IMR-90 (cell line): ENCODE results near the gene RPS29. TPM values are rescaled to one million over a fixed set of nuclear protein-coding genes. Genes with fewer than 3 reads are reported as not detected.

Experiments used
- ATAC-seq: fragments of 200-7000 bp; cut with Tn5 transposase; 2 replicates; pipeline ENCODE4 v1.9.1; 2020; ENCODE audit warnings: low read depth, mild to moderate bottlenecking, moderate library complexity
- BruUV-seq: library from RNA; stranded (reverse); fragments of 400-500 nt; replicated peaks from 2 replicates; lab custom pipeline; 2021; lab: Mats Ljungman, UMichigan
- CTCF ChIA-PET: fragments of 300-600 bp; formaldehyde crosslinking; extraction: SDS; loops from one replicate; lab custom pipeline; 2021; ENCODE audit warnings: antibody characterized with exemption; lab: Yijun Ruan, JAX
- POLR2A ChIA-PET: fragments of 300-600 bp; sonication (Branson Sonifier 250); formaldehyde crosslinking; loops from one replicate; lab custom pipeline; 2022; ENCODE audit warnings: antibody characterized with exemption; ENCODE audit not compliant: unreplicated experiment; lab: Charles Lee
- DNase-seq: peaks from one replicate; pipeline ENCODE4 v3.0.0; 2013
- H2AFZ ChIP-seq: replicated peaks from 2 replicates; pipeline ENCODE3; 2013; ENCODE audit warnings: low read length, mild to moderate bottlenecking; ENCODE audit not compliant: poor library complexity
- H2AK5ac ChIP-seq: 2 replicates; pipeline ENCODE4 v1.6.1; 2013; ENCODE audit warnings: low read depth, low read length, inconsistent platforms
- H2AK9ac ChIP-seq: replicated peaks from 2 replicates; pipeline ENCODE3; 2013; ENCODE audit warnings: mild to moderate bottlenecking, low read depth, low read length, moderate library complexity; ENCODE audit not compliant: poor library complexity
- H2BK120ac ChIP-seq: 2 replicates; pipeline ENCODE4 v1.6.1; 2013; ENCODE audit warnings: low read depth, low read length, inconsistent platforms
- H2BK15ac ChIP-seq: 3 replicates; pipeline ENCODE4 v1.6.1; 2013; ENCODE audit warnings: low read depth, low read length, inconsistent platforms
- H2BK20ac ChIP-seq: 2 replicates; pipeline ENCODE4 v1.6.1; 2013; ENCODE audit warnings: low read depth, mild to moderate bottlenecking, inconsistent platforms, low read length, moderate library complexity
- H2BK5ac ChIP-seq: 2 replicates; pipeline ENCODE4 v1.6.1; 2013; ENCODE audit warnings: mild to moderate bottlenecking, low read depth, low read length, inconsistent platforms; ENCODE audit not compliant: poor library complexity, severe bottlenecking
- H3K14ac ChIP-seq: replicated peaks from 2 replicates; pipeline ENCODE4 v1.6.1; 2013; ENCODE audit warnings: low read depth, low read length, inconsistent platforms
- H3K18ac ChIP-seq: 2 replicates; pipeline ENCODE4 v1.6.1; 2013; ENCODE audit warnings: low read depth, low read length, control low read depth
- H3K23ac ChIP-seq: 2 replicates; pipeline ENCODE4 v1.6.1; 2013; ENCODE audit warnings: low read depth, low read length, inconsistent platforms
- H3K27ac ChIP-seq: 2 replicates; pipeline ENCODE4 v1.5.1; 2013; ENCODE audit warnings: mild to moderate bottlenecking, control low read depth, low read length; ENCODE audit not compliant: insufficient read depth
- H3K27me3 ChIP-seq: 2 replicates; pipeline ENCODE4 v1.6.1; 2013; ENCODE audit warnings: low read length; ENCODE audit not compliant: control insufficient read depth, insufficient read depth
- H3K36me3 ChIP-seq: 2 replicates; pipeline ENCODE4 v1.6.1; 2013; ENCODE audit warnings: low read length, mixed read lengths; ENCODE audit not compliant: control insufficient read depth, insufficient read depth
- H3K4ac ChIP-seq: 2 replicates; pipeline ENCODE4 v1.6.1; 2013; ENCODE audit warnings: low read depth, low read length, inconsistent platforms
- H3K4me1 ChIP-seq: 2 replicates; pipeline ENCODE4 v1.6.1; 2013; ENCODE audit warnings: low read length, mixed read lengths; ENCODE audit not compliant: control insufficient read depth, insufficient read depth
- H3K4me2 ChIP-seq: 2 replicates; pipeline ENCODE4 v1.6.1; 2013; ENCODE audit warnings: low read depth, mild to moderate bottlenecking, control low read depth, low read length, moderate library complexity
- H3K4me3 ChIP-seq: 2 replicates; pipeline ENCODE4 v1.5.1; 2013; ENCODE audit warnings: low read depth, mild to moderate bottlenecking, control low read depth, low read length, moderate library complexity; ENCODE audit not compliant: insufficient read depth
- H3K56ac ChIP-seq: 2 replicates; pipeline ENCODE4 v1.6.1; 2013; ENCODE audit warnings: low read length, inconsistent platforms; ENCODE audit not compliant: insufficient read depth; ENCODE audit errors: extremely low read depth
- H3K79me1 ChIP-seq, 2 experiments: 2 replicates each; pipeline ENCODE4 v1.6.1; 2013; ENCODE audit warnings: low read length in 2 of 2, inconsistent platforms in 1 of 2, low read depth in 1 of 2
- H3K9ac ChIP-seq: 2 replicates; pipeline ENCODE4 v1.6.1; 2013; ENCODE audit warnings: low read depth, low read length, control low read depth
- H3K9me1 ChIP-seq: 2 replicates; pipeline ENCODE4 v1.6.1; 2013; ENCODE audit warnings: low read length, inconsistent platforms; ENCODE audit not compliant: insufficient read depth
- H3K9me3 ChIP-seq: 2 replicates; pipeline ENCODE4 v1.6.1; 2013; ENCODE audit warnings: low read length; ENCODE audit not compliant: control insufficient read depth, insufficient read depth
- H4K20me1 ChIP-seq: 2 replicates; pipeline ENCODE4 v1.6.1; 2013; ENCODE audit warnings: low read length, inconsistent platforms; ENCODE audit not compliant: insufficient read depth
- H4K5ac ChIP-seq: 2 replicates; pipeline ENCODE4 v1.6.1; 2013; ENCODE audit warnings: mild to moderate bottlenecking, low read depth, low read length, control low read depth
- H4K8ac ChIP-seq, 2 experiments: 2 replicates each; pipeline ENCODE4 v1.6.1; 2013; ENCODE audit warnings: low read depth in 2 of 2, low read length in 2 of 2, control low read depth in 1 of 2, inconsistent platforms in 1 of 2
- H4K91ac ChIP-seq: 2 replicates; pipeline ENCODE4 v1.6.1; 2013; ENCODE audit warnings: low read depth, low read length, inconsistent platforms; ENCODE audit not compliant: insufficient read depth
- BHLHE40 ChIP-seq: fragments of 150-350 bp; IDR thresholded peaks from 2 replicates; pipeline ENCODE4 v1.6.1; 2016; ENCODE audit warnings: mild to moderate bottlenecking, low read depth, low read length
- CEBPB ChIP-seq: IDR thresholded peaks from 2 replicates; pipeline ENCODE4 v1.6.1; 2012; ENCODE audit warnings: low read depth, low read length, improper control_type of control experiment
- CHD1 ChIP-seq: IDR thresholded peaks from 2 replicates; pipeline ENCODE4 v1.6.1; 2012; ENCODE audit warnings: low read depth, low read length, improper control_type of control experiment
- MAFK ChIP-seq: IDR thresholded peaks from 2 replicates; pipeline ENCODE4 v1.6.1; 2012; ENCODE audit warnings: low read depth, low read length, improper control_type of control experiment
- MAZ ChIP-seq: IDR thresholded peaks from 2 replicates; pipeline ENCODE4 v1.6.1; 2012; ENCODE audit warnings: low read depth, mild to moderate bottlenecking, low read length, improper control_type of control experiment, moderate library complexity, borderline replicate concordance
- MXI1 ChIP-seq: IDR thresholded peaks from 2 replicates; pipeline ENCODE4 v1.6.1; 2012; ENCODE audit warnings: low read depth, mild to moderate bottlenecking, low read length, moderate library complexity, borderline replicate concordance
- NFE2L2 ChIP-seq: fragments of 150-350 bp; IDR thresholded peaks from 2 replicates; pipeline ENCODE4 v1.6.1; 2016; ENCODE audit warnings: low read depth, mild to moderate bottlenecking, low read length
- POLR2A ChIP-seq: IDR thresholded peaks from 2 replicates; pipeline ENCODE4 v1.6.1; 2012; ENCODE audit warnings: mild to moderate bottlenecking, low read depth, low read length
- RAD21 ChIP-seq: IDR thresholded peaks from 2 replicates; pipeline ENCODE4 v1.6.1; 2012; ENCODE audit warnings: low read length, improper control_type of control experiment
- RCOR1 ChIP-seq: IDR thresholded peaks from 2 replicates; pipeline ENCODE4 v1.6.1; 2012; ENCODE audit warnings: mild to moderate bottlenecking, low read length, improper control_type of control experiment; ENCODE audit not compliant: insufficient replicate concordance
- RFX5 ChIP-seq: IDR thresholded peaks from 2 replicates; pipeline ENCODE4 v1.8.0; 2012; ENCODE audit warnings: low read depth, mild to moderate bottlenecking, low read length, moderate library complexity
- SMC3 ChIP-seq: fragments of 150-350 bp; IDR thresholded peaks from 2 replicates; pipeline ENCODE4 v1.6.1; 2016; ENCODE audit warnings: low read depth, mild to moderate bottlenecking, antibody characterized with exemption, low read length, moderate library complexity
- WGBS, 2 experiments: methylation state at CpG; one replicate each; pipeline versions ENCODE4 v1.1.5 to v1.1.7; 2013; ENCODE audit warnings: missing lambda C conversion rate in 2 of 2; ENCODE audit not compliant: insufficient read length in 1 of 2; ENCODE audit errors: extremely low coverage in 2 of 2; 5-methylcytosine and 5-hydroxymethylcytosine counted together
- dilution Hi-C: fragments of 300-500 bp; cut with HindIII; formaldehyde crosslinking; loops from one replicate; pipeline ENCODE4 v1.14.3; 2018; ENCODE audit warnings: low sequenced_read_pairs; ENCODE audit not compliant: unreplicated experiment
- in situ Hi-C: fragments of 300-500 bp; cut with MboI; formaldehyde crosslinking; loops from 3 replicates; pipeline ENCODE4 v1.14.3; 2019; ENCODE audit warnings: low sequenced_read_pairs, inconsistent platforms, mixed read lengths
- intact Hi-C: fragments of 100-400 bp; cut with micrococcal nuclease; formaldehyde crosslinking; loops from 2 replicates; pipeline ENCODE4 v1.10.0; 2022
- polyA plus RNA-seq, 3 experiments: library from polyadenylated mRNA; depleted of rRNA; stranded (reverse); fragments of >200 nt; gene quantifications; 2 replicates each; pipeline ENCODE4 v1.2.3, GENCODE V29; 2012; ENCODE audit warnings: low replicate concordance in 1 of 3
- total RNA-seq: library from RNA; depleted of rRNA; stranded (reverse); fragments of >200 nt; gene quantifications from 2 replicates; pipeline ENCODE4 v1.2.3, GENCODE V29; 2012
- TF ChIP-seq, protein P1 (sequence below): conservative IDR thresholded peaks from 2 replicates; pipeline ENCODE4 v1.5.1; 2012; ENCODE audit warnings: mild to moderate bottlenecking, low read depth, low read length, improper control_type of control experiment
- TF ChIP-seq, protein P2 (sequence below): fragments of 150-350 bp; IDR thresholded peaks from 2 replicates; pipeline ENCODE4 v1.6.1; 2017; ENCODE audit warnings: mild to moderate bottlenecking, antibody characterized with exemption, low read length, low read depth
- TF ChIP-seq, protein P3 (sequence below): fragments of 150-350 bp; IDR thresholded peaks from 2 replicates; pipeline ENCODE4 v1.6.1; 2016; ENCODE audit warnings: low read depth, mild to moderate bottlenecking, low read length, moderate library complexity, borderline replicate concordance

Gene RPS29
- total and polyA plus RNA-seq, 2 of the 4 experiments (the other 2 are of a cell fraction), result 318 to 10,393 TPM

- Histone ChIP-seq H3K36me3 (no peaks in the 10 kb centered on the region), H3K4me1 (no peaks in the 10 kb centered on the region), H3K9ac (no peak overlapping the region), H3K56ac (no peak overlapping the region), H2AK9ac (no peak overlapping the region), H4K91ac (no peak overlapping the region), H3K4me2 (no peak overlapping the region), H2AFZ (no peak overlapping the region), H3K18ac (no peak overlapping the region), H4K5ac (no peak overlapping the region), H3K79me1 (no peaks in the 10 kb centered on the region), H2BK20ac (no peak overlapping the region), H3K4me3 (no peak overlapping the region), H2BK5ac (no peak overlapping the region), H3K14ac (no peak overlapping the region), H2BK15ac (no peak overlapping the region), H3K23ac (no peak overlapping the region), H4K8ac (no peak overlapping the region), H4K20me1 (no peaks in the 10 kb centered on the region), H3K27me3 (no peaks in the 10 kb centered on the region), H3K4ac (no peak overlapping the region), H3K9me1 (no peaks in the 10 kb centered on the region), H3K27ac (no peak overlapping the region), H2BK120ac (no peak overlapping the region), H3K9me3 (no peaks in the 10 kb centered on the region), H2AK5ac (no peak overlapping the region)
- POLR2A ChIA-PET, result no interaction called here
- CTCF ChIA-PET, result no interaction called here
- in situ Hi-C loops (no loop called here), dilution Hi-C loops (no loop called here), intact Hi-C loops (no loop called here)
- BruUV-seq, result no TSS peak
- TF ChIP-seq BHLHE40 (no peak), RCOR1 (no peak), SMC3 (no peak), MAZ (no peak), MXI1 (no peak), NFE2L2 (no peak), POLR2A (no peak), MAFK (no peak), CHD1 (no peak), RAD21 (no peak), RFX5 (no peak), CEBPB (no peak)
- TF ChIP-seq, protein P1, sequence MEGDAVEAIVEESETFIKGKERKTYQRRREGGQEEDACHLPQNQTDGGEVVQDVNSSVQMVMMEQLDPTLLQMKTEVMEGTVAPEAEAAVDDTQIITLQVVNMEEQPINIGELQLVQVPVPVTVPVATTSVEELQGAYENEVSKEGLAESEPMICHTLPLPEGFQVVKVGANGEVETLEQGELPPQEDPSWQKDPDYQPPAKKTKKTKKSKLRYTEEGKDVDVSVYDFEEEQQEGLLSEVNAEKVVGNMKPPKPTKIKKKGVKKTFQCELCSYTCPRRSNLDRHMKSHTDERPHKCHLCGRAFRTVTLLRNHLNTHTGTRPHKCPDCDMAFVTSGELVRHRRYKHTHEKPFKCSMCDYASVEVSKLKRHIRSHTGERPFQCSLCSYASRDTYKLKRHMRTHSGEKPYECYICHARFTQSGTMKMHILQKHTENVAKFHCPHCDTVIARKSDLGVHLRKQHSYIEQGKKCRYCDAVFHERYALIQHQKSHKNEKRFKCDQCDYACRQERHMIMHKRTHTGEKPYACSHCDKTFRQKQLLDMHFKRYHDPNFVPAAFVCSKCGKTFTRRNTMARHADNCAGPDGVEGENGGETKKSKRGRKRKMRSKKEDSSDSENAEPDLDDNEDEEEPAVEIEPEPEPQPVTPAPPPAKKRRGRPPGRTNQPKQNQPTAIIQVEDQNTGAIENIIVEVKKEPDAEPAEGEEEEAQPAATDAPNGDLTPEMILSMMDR, result no peak
- TF ChIP-seq, protein P2, sequence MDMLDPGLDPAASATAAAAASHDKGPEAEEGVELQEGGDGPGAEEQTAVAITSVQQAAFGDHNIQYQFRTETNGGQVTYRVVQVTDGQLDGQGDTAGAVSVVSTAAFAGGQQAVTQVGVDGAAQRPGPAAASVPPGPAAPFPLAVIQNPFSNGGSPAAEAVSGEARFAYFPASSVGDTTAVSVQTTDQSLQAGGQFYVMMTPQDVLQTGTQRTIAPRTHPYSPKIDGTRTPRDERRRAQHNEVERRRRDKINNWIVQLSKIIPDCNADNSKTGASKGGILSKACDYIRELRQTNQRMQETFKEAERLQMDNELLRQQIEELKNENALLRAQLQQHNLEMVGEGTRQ, result no peak
- TF ChIP-seq, protein P3, sequence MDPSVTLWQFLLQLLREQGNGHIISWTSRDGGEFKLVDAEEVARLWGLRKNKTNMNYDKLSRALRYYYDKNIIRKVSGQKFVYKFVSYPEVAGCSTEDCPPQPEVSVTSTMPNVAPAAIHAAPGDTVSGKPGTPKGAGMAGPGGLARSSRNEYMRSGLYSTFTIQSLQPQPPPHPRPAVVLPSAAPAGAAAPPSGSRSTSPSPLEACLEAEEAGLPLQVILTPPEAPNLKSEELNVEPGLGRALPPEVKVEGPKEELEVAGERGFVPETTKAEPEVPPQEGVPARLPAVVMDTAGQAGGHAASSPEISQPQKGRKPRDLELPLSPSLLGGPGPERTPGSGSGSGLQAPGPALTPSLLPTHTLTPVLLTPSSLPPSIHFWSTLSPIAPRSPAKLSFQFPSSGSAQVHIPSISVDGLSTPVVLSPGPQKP, result no peak
- WGBS, 2 experiments, result no CpG with 5 or more reads among the region's 1 CpG
- ATAC-seq, result no peak
- DNase-seq, result no peak
Measured at GRCh38 chr14:49546766-49547165, 39.4 kb downstream of the RPS29 start.
